ENCODE data around the gene S100A8.

S100A8 gene

DNA sequence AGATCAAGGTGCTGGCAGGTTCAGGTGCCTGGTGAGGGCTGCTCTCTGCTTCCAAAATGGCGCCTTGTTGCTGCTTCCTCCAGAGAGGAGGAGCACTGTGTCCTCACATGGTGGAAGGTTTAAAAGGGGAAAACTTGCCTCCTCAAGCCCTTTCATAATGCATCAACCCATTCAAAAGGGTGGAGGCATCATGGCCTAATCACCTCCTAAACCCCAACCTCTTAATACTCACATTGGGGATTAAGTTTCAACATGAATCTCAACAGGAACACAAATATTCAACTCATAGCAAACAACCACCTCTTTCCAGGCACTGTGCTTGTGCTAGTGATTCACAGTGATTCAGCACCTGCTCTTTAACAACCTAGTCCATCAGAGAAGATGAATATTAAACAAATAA lies 19.6 kb downstream of the S100A8 start:
- no peak for TF ChIP-seq ZFX (IDR thresholded peaks at IDR 0.05; ENCODE audit: borderline replicate concordance)
- TF ChIP-seq, protein P1, sequence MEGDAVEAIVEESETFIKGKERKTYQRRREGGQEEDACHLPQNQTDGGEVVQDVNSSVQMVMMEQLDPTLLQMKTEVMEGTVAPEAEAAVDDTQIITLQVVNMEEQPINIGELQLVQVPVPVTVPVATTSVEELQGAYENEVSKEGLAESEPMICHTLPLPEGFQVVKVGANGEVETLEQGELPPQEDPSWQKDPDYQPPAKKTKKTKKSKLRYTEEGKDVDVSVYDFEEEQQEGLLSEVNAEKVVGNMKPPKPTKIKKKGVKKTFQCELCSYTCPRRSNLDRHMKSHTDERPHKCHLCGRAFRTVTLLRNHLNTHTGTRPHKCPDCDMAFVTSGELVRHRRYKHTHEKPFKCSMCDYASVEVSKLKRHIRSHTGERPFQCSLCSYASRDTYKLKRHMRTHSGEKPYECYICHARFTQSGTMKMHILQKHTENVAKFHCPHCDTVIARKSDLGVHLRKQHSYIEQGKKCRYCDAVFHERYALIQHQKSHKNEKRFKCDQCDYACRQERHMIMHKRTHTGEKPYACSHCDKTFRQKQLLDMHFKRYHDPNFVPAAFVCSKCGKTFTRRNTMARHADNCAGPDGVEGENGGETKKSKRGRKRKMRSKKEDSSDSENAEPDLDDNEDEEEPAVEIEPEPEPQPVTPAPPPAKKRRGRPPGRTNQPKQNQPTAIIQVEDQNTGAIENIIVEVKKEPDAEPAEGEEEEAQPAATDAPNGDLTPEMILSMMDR (IDR thresholded peaks at IDR 0.05), result no peak
- no peak overlapping the region for H3K27ac ChIP-seq

DNA sequence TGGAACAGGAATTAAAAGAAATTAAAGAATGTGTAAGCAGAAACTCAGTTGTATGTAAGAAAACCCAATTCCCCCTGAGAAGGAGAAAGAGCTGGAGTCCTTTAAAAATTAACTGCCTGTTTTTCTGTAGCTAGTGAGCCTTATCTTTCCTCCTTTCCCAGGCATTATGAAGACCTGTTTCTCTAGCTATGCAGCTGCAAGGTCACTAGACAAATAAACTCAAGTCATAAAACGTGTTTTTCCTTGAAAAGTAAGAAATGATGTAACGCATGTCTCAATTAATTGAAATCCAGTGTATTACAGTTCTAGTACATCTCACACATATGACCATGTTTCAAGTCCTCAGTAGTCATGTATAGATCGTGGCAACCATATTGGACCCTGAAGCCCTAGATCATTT lies 20.7 kb downstream of the S100A8 start:
- no peak overlapping the region for H3K27ac ChIP-seq
- TF ChIP-seq, protein P1 (IDR thresholded peaks at IDR 0.05), result no peak
- no peak for TF ChIP-seq ZFX (IDR thresholded peaks at IDR 0.05; ENCODE audit: borderline replicate concordance)

DNA sequence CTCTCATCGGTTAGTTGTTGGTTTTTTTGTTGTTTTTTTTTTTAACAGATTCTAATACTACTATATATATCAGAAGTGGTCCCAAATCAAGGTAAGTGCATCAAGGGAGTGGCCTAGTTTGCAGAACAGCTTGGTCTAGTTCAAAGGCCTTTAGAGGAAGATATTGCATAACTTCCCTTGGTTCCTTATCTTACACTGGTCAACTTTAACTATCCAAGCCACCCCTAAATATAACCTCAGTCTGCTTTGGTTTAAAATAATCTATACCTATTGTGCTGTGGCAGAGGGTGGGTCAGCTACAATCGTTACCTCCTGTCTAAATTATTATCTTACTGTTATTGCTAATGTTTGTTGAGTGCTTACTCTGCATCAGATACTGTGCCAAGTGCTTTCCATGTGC lies 22.4 kb downstream of the S100A8 start:
- TF ChIP-seq, protein P1 (IDR thresholded peaks at IDR 0.05), result no peak
- TF ChIP-seq ZFX (IDR thresholded peaks at IDR 0.05; ENCODE audit: borderline replicate concordance), result no peak
- no peak overlapping the region for H3K27ac ChIP-seq

DNA sequence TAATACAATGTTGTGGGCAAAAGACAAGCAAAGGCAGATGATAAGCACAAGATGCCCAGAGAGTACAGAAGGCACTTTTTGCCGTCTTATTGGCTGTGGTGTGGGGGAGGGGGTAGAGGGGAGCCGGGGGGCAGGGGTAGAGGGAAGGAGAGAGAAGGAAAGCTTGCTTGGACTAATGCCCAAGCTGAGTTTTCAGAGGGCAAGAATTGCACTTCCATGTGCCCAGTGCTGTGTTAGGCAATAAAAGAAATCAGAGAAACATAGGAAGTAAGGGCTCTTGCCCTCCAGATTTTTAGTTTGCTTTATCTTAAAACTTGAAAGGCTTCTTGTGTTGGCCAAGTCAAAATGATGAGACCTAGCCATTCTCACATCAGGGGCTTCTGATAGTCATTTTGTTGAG lies 23.8 kb downstream of the S100A8 start:
- TF ChIP-seq, protein P1 (IDR thresholded peaks at IDR 0.05), result no peak
- TF ChIP-seq ZFX (IDR thresholded peaks at IDR 0.05; ENCODE audit: borderline replicate concordance), result no peak
- no peak overlapping the region for H3K27ac ChIP-seq

DNA sequence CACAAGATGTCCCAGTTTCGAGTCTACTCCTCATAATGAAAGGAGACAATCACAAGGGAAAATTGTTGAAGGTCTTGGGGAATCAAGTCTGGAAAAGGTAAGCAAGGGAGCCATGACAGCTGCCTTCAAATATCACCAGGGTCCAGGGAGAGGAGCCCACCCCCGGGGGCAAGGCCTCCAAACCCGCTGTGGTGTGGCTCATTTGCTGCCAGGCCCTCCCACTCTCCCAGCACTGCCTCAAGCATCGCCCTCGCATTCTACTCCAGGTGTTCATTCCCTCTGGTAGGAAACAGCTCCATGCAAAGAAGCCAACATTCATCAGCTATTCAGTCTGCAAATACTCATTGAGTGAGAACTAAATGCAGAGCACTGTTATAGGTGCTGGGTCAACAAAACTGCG lies 24.6 kb downstream of the S100A8 start:
- H3K27ac ChIP-seq, result no peak overlapping the region
- TF ChIP-seq ZFX (IDR thresholded peaks at IDR 0.05; ENCODE audit: borderline replicate concordance), result no peak
- TF ChIP-seq, protein P1 (IDR thresholded peaks at IDR 0.05), result no peak

DNA sequence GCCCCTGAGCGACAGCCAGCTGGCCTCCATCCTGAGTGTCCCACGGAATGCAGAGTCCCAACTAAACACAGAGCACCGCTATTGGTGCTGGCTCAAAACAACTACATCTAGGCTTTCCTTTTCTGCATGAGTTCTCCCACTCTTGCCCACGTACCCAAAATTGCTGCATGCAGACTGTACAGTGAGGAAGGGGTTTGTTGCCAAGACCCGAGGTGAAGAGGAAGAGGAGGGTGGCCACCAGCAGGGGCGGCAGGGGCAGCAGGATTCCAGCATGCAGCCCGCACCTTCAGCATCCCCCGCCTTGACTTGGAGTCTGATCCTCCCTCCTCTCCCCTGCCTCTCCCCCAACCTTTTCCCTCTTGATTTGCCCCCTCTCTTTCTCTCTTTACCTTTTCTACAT lies 25.2 kb downstream of the S100A8 start:
- no peak for TF ChIP-seq ZFX (IDR thresholded peaks at IDR 0.05; ENCODE audit: borderline replicate concordance)
- TF ChIP-seq, protein P1 (IDR thresholded peaks at IDR 0.05), result no peak
- H3K27ac ChIP-seq, result no peak overlapping the region

DNA sequence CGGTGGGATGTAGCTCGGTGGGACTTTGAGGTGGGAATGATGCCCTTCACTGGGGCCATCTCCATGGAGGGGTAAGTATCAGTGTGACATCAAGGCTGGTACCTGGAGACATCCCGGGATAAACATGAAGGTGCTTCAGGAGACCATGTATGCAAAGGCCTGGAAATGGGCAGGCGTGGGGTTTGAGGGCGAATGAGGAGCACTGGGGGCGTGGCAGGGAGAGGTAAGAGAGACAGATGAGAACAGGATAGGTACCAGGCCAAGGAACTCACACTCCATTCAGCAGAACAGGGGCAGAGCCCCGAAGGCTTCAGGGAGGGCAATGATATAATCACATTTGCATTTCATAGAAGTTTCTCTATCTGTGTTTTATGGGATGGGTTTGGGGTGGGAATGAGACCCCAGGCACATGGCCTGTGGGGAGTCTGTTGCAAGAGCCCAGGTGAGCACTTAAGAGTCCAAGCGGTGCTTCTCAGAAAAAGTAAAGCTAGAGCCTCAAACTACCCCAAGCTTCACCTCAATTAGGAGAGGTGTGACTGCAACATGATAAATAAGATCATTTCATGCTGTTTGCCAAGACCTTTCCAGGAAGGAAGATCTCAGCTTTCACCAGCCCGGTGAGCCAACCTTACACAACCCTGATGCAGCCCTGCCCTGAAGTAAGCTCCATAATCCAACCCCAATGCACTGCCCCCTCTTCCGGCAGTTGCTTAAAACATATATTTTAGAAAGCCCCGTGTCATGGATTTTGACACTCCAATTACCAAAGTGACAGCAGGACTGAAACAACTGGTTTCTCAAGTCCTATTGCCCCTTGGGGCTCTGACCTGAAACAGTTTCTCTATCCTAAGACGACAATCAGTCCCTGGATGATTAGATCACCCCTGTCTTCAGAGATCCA lies 25.9 kb downstream of the S100A8 start:
- no peak overlapping the region for H3K27ac ChIP-seq
- TF ChIP-seq, protein P1 (IDR thresholded peaks at IDR 0.05), result no peak
- no peak for TF ChIP-seq ZFX (IDR thresholded peaks at IDR 0.05; ENCODE audit: borderline replicate concordance)

All from 22Rv1 (cell line).